ENCODE measurements around the gene SCN1A.

DNA sequence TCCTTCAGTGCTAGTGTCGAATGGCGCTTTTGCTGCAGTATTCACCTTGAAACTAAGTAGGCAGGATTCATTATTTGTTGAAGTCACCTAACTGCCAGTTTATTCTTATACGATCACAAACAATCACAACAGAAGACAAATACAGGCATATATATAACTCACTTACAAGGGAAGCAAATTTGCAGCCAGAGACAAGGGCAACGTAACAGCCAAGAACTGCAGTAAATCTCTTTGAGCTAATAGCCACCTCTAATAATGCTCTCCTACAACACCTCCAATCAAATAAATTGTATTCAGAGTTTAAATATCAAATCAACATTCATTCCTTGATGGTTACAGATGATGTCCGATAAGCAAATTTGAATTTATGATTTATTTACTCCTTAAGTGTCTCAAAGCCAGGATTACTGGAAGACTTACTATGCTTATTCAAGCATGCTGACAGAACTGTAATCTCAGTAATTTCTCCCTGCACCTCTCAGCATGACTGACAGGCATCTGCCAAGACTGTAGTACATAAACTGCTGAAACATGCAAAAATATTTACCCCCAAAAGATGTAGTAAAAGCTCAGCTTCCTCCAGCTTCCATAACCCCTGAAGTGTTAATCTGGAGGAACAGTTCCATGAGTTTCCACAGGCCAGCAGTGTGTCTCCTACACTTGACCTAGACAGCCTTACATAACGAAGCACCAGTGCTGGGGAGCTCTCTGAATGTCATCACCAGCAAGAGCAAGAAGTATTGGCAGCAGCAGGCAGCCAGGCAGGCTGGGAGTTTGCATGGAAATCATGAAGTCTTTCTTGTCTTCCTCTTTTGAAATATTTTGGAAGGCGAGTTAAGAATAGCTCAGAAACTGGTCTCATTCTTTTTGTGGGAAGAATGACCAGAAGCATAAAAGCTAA is 20.9 kb upstream of the SCN1A start:
- no peak for TF ChIP-seq POLR2A (IDR thresholded peaks at IDR 0.05)
- TF ChIP-seq, protein P1, sequence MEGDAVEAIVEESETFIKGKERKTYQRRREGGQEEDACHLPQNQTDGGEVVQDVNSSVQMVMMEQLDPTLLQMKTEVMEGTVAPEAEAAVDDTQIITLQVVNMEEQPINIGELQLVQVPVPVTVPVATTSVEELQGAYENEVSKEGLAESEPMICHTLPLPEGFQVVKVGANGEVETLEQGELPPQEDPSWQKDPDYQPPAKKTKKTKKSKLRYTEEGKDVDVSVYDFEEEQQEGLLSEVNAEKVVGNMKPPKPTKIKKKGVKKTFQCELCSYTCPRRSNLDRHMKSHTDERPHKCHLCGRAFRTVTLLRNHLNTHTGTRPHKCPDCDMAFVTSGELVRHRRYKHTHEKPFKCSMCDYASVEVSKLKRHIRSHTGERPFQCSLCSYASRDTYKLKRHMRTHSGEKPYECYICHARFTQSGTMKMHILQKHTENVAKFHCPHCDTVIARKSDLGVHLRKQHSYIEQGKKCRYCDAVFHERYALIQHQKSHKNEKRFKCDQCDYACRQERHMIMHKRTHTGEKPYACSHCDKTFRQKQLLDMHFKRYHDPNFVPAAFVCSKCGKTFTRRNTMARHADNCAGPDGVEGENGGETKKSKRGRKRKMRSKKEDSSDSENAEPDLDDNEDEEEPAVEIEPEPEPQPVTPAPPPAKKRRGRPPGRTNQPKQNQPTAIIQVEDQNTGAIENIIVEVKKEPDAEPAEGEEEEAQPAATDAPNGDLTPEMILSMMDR (IDR thresholded peaks at IDR 0.05) = no peak
- no peak for TF ChIP-seq POLR2AphosphoS5 (IDR thresholded peaks at IDR 0.05)
- TF ChIP-seq EP300 (IDR thresholded peaks at IDR 0.05) = no peak

Data from sigmoid colon (tissue), 4 donors.